CD4-positive, alpha-beta T cell treated with Interleukin-15 for 1 hour (primary cell): ENCODE measurements around the gene TMEM26.
"Not testable (repeated sequence)": the region's sequence is repeated elsewhere in the genome, so short reads cannot be mapped to it uniquely, and the experiment has no call there.

Source experiments
- DNase-seq: peaks from one replicate; pipeline ENCODE4 v3.0.0-alpha.2; 2020

TMEM26 gene

DNA sequence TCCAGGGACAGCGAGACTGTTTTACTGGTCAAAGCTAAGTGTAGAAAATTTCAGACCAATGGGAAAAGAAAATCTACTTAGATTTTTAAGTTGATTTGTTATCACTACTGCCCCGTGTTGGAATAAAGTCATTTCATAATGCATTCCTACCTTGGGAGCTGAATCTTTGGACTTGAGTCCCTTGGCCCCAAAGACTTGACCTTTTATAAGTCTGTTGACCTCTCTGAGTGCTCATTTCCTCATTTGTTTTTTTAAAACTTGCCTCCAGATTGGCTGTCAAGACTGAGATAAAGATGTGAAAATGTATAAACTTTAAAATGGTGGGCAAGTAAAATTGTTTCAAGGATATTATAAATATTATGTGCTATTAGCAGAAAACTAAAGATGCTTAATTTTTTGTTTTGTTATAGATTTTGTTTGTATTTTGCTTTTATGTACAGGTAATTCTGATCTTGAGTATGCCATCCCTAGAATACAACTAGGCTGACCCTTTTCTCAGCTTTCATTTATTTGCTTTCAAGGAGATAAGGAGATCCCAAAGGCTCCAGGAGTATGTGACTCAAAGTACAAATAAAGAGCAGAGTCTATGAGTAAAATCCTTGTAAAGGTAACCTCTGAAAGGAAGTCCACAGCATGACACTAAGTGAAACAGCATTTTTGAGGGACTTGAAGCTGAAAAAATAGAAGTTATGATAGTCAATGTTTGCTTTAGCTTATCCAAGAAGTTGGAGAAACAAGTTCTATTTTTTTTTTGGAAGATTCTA is 54.6 kb downstream of the TMEM26 start:
- DNase-seq: no peak

DNA sequence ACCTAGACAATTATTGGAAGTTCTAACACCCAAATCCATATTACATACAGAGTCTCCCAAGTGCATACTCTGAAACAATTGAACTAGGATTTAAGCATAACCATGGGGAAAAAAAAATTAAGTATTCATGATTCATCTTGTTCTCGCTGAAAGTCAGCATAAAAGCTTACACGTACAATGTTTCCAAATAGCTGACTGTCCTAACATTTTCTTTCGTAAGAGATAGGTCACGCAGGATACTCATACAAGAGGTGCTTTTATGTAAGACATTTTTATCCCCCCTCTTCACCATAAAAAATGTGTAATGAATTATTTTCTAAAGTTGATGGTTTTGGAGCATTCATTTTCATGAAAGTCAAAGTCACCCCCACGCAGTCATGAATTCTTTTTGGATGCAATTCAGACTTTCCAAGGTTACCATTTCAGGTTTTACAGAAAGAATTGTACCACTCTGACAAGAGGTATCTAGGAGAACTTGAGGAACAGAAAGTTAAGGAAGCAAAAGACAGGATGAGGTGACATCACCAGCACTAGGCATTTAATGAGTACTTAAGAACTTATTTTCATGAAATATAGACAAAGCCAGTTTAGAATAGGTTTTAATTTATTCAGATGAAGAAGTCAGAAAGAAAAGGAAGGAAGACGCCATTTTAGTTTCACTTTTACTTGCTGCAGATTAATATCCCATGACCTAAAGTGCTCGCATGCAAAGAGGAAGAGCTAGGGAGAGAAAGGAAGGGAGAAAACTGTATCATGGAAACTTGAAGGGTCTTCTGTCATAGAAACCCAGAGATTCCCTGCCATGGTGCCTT is 55.8 kb downstream of the TMEM26 start:
- DNase-seq: no peak

DNA sequence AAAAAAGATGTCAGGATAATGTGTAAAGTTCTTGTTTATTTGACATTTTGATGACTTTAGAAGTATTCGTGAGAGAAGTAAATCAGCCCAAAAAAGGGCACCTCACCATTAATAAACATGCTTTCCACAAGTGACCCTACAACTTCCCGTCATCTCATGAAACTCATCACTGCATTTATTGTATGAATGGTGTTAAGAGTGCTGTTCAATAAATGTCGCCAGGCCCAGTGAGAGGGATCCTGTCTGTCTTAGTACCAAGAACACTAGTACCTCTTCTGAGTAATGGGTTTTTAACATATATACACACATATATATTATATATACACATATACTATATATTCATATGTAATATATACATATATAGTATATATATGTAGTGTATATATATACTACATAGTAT is 61.9 kb downstream of the TMEM26 start:
- no peak for DNase-seq

DNA sequence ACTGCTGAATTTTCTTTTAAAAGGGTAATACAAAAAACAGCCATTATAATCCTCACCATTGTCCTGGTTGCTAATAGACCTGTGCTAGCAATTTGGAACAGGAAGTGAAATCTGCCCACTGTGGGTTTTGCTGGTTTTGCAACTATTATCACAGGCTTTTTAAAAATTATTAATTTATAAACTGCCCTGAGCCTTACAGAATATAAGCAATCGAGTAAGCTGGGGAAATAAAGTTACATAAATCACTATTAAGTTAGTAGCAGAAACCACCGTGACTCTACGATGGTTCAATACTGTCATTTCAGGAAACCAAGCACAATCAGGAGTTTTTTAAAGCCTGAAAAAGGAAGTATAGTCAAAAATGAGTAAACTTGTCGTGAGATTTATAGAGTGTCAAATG is 62.3 kb downstream of the TMEM26 start:
- DNase-seq: no peak

DNA sequence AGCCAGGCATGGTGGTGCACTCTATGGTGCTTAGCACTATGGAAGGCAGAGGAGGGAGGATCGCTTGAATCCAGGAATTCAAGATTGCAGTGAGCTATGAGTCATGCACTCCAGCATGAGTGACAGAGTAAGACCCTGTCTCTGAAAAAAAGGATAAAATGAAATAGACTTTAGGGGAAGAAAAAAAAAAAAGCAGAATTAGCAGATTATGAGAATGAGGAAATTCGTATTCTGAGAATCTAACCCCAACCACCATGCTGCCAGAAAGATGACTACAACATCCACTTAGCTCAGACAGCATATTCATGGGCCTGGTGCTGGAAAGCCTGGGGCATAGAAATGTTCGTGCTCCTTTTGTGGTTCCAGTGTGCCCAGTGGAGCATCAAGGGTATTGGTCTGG is 63.3 kb downstream of the TMEM26 start:
- no peak for DNase-seq

DNA sequence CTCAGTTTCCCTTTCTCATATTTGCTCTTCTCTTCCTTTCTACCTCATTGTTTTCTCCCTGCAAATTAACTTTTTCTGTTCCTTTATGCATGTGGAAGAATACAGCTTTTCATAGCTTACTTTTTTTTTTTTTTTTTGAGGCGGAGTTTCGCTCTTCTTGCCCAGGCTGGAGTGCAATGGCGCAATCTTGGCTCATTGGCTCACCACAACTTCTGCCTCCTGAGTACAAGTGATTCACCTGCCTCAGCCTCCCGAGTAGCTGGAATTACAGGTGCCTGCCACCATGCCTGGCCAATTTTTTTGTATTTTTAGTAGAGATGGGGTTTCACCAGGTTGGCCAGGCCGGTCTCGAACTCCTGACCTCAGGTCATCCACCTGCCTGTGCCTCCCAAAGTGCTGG is 64.2 kb downstream of the TMEM26 start:
- DNase-seq: peak; percentile 23

DNA sequence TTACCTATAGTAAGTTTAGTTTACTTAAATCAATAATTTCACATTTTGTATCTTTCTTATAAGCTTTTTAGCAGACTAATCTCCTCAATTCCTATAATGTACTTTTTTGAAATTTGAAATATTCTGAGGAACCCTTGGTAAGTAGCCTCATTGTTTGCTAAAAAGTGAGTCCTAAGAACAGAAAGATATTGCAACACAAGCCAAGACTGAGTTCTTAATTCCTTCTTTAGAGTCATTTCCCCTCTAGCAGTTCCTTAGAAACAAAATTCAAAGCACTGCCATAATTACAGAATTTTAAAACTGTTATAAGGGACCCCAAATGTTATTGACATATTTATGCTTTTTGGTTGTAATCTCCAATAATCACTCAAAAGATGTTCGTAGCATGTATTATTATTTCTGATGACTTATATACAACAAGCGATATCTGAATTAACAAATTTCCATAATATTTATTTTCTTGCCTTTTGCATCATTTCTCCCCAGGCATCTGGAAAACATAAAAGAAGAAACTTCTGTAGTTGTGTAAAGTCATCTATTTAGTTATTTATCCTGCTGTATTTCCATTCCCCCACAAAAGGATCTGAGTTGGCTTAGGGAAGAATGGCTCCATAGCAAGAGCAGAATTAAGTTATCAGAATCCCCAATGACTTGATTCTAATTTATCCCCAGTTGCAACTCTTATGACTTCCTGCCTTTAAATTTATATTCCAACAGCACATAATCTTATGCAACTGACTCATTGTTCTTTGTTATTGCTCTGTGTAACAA is 67.8 kb downstream of the TMEM26 start:
- DNase-seq: no peak

DNA sequence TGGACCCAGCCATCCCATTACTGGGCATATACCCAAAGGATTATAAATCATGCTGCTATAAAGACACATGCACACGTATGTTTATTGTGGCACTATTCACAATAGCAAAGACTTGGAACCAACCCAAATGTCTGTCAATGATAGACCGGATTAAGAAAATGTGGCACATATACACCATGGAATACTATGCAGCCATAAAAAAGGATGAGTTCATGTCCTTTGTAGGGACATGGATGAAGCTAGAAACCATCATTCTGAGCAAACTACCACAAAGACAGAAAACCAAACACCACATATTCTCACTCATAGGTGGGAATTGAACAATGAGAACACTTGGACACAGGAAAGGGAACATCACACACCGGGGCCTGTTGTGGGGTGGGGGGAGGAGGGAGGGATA is 72.0 kb downstream of the TMEM26 start:
- DNase-seq: not testable (repeated sequence)

DNA sequence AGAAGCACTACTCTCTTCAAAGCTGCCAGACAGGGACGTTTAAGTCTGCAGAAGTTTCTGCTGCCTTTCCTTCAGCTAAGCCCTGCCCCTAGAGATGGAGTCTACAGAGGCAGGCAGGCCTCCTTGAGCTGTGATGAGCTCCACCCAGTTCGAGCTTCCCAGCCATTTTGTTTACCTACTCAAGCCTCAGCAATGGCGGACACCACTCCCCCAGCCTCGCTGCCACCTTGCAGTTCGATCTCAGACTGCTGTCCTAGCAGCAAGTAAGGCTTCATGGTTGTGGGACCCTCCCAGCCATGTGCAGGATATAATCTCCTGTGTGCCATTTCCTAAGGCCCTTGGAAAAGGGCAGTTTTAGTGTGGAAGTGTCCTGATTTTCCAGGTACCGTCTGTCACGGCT is 74.3 kb downstream of the TMEM26 start:
- DNase-seq: no peak

DNA sequence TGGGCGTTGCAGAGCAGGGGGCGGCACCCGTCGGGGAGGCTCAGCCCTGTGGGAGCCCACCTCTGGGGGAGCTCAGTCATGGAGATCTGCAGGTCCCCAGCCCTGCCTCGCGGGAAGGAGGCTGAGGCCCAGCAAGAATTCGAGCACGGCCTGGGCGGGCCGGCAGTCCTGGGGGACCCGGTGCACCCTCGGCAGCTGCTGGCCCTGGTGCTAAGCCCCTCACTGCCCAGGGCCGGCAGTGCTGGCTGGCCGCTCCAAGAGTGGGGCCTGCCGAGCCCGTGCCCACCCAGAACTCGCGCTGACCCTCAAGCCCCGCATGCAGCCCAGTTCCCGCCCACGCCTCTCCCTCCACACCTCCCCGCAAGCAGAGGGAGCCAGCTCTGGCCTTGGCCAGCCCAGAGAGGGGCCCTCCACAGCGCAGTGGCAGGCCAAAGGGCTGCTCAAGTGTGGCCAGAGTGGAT is 76.2 kb downstream of the TMEM26 start:
- DNase-seq: no peak

DNA sequence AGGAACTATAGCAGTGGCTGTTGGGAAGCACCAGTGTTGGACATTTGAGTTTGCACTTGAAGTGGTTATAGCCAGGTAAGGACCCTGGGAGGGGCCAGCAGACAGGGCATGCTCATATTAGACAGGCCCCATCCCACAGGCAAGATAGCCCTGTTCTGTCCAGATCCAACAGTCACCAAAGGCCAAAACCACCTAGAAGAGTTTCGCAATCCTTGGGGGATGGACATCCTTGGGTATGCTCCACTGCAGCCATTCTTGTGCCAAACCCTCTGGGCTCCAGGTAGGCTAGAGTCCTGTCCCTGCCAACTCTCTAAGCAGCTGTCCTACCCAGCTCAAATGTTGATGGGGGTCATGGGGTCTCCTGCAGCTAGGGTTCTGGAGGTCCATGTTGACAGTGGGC is 76.8 kb downstream of the TMEM26 start:
- no peak for DNase-seq

DNA sequence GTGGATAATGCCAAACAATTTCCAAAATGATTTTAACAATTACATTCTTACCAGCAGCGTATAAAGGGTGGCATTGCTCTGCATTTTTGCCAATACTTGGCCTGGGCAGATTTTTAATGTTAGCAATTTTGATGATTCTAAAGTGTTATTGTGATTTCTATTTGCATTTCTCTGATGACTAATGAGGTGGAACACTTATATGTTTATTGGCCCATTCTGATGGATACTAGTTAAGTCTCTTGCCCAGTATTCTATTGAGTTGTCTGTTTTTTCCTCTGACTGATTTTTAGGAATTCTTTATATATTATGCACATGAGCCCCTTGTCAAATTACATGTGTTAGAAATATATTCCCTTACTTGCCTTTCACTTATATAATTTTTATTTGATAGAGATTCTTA is 86.8 kb downstream of the TMEM26 start:
- DNase-seq: no peak

DNA sequence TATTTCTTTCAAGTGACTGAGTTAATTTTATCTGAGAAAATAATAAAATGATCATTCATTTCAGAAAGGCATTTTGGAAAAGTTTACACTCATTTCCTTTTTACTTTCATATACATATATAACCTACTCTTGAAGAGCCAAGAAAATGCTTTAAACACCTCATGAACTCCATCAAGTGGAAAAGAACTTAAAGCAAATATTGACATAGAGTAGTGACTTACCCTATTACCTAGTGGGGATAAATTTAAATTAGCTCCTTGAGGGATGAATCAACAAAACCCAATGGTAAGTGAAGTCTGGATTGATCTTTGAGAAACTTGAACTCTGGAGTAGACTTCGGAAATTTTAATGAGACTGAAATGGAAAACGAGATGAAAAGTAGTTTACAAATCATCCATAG is 88.6 kb downstream of the TMEM26 start:
- no peak for DNase-seq

DNA sequence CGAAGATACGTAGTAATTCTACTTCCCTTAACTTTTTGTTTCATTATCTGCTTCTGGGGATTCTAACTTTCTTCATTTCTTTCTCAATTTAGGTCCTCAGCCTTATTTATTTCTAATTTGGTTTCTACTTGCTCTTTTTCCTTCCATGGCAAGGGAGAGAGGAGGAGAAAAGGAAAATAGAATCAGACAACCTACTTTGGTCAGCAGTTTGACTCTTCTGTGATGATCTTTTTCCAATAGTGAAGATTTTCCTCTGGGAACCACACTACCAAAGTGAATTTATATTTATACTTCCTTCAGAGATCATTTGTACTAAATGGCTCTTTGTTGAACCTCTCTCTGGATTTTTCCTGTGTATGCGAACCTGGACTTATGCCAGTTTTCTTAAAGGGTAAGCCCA is 90.2 kb downstream of the TMEM26 start:
- DNase-seq: no peak

DNA sequence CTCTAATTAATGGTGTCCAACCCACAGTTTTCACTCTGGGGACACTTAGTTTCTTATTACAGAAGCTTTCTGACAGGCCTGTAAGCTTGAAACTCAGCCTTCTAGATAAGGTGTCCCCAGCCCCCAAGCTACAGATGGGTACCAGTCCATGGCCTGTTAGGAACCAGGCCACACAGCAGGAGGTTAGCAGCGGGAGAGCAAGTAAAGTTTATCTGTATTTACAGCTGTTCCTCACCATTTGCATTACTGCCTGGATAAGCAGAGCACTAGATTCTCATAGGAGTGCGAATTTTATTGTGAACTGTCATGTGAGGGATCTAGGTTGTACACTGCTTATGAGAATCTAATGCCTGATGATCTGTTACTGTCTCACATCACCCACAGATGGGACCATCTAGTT is 93.7 kb downstream of the TMEM26 start:
- DNase-seq: no peak

DNA sequence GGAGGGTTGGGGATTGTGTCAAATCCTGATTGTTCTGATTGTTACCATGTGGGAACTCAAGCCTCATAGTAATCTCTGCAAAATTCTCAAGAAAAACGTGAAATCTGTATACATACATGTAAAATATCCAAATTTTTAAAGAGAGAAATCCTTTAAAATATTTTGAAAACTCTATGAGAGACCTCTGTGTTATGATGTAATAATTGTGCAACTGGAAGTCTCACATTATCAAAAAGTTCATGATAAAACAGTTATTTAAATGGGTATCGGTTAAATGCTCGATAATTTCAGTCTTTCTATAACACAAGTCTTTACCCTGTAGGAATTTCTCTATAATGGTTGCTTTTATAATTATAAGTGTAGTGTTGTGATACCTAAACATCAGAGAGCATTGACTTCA is 95.5 kb downstream of the TMEM26 start:
- no peak for DNase-seq
